HPDE6-E6E7 (cell line): ENCODE results near the gene CPLX1.

Experiments
- DNase-seq: peaks from one replicate; pipeline ENCODE4 v3.0.0; 2011; ENCODE audit warnings: missing footprints; ENCODE audit errors: extremely low spot score

The CPLX1 gene

GRCh38 chr4:825971-826330 lies at the start of gene CPLX1:
TSS of gene CPLX1 (minus strand) at chr4:826129. CDS start at chr4:824522, 1,607 bp downstream.
- peak; percentile 43 for DNase-seq

- DNase-seq, result no peak
These were observed 49.3 kb upstream of the CPLX1 start for GRCh38 chr4:874971-875817.

- no peak for DNase-seq
These were observed 48.1 kb upstream of the CPLX1 start for GRCh38 chr4:874056-874455.

GRCh38 chr4:872241-872981 lies 46.5 kb upstream of the CPLX1 start:
- no peak for DNase-seq

GRCh38 chr4:871484-871883 lies 45.6 kb upstream of the CPLX1 start:
- no peak for DNase-seq

GRCh38 chr4:870951-871350 lies 45.0 kb upstream of the CPLX1 start:
- no peak for DNase-seq

GRCh38 chr4:869776-870175 lies 43.8 kb upstream of the CPLX1 start:
- DNase-seq, result no peak

GRCh38 chr4:868421-868820 lies 42.5 kb upstream of the CPLX1 start:
- no peak for DNase-seq

- no peak for DNase-seq
These were observed 41.8 kb upstream of the CPLX1 start for GRCh38 chr4:867526-868250.

GRCh38 chr4:866761-867390 lies 40.9 kb upstream of the CPLX1 start:
- DNase-seq, result peak; percentile 86

GRCh38 chr4:866068-866760 lies 40.3 kb upstream of the CPLX1 start:
- DNase-seq, result no peak

- no peak for DNase-seq
These were observed 39.6 kb upstream of the CPLX1 start for GRCh38 chr4:865572-865971.

GRCh38 chr4:865121-865465 lies 39.2 kb upstream of the CPLX1 start:
- no peak for DNase-seq

- no peak for DNase-seq
These were observed 38.7 kb upstream of the CPLX1 start for GRCh38 chr4:864456-865120.

- DNase-seq, result no peak
These were observed 34.6 kb upstream of the CPLX1 start for GRCh38 chr4:860561-860960.

- no peak for DNase-seq
These were observed 33.6 kb upstream of the CPLX1 start for GRCh38 chr4:859496-859895.

GRCh38 chr4:858831-859451 lies 33.0 kb upstream of the CPLX1 start:
- DNase-seq, result no peak

- DNase-seq, result no peak
These were observed 32.1 kb upstream of the CPLX1 start for GRCh38 chr4:858041-858481.

GRCh38 chr4:857461-857860 lies 31.5 kb upstream of the CPLX1 start:
- no peak for DNase-seq

- no peak for DNase-seq
These were observed 30.4 kb upstream of the CPLX1 start for GRCh38 chr4:856225-856901.
